SK-N-SH treated with all-trans-retinoic acid at 6 μM for 48 hours (cell line): ENCODE results near the gene FBXO38.

ENCODE experiments used
- ARNTL ChIP-seq: fragments of 450-650 bp; formaldehyde crosslinking; IDR thresholded peaks from 2 replicates; pipeline ENCODE4 v1.5.0; 2020; ENCODE audit warnings: low read depth, mild to moderate bottlenecking, moderate library complexity, borderline replicate concordance
- CSDC2 ChIP-seq: fragments of 250-450 bp; sonication (Bioruptor Pico); IDR thresholded peaks from 2 replicates; pipeline ENCODE4 v1.5.0; 2020; ENCODE audit warnings: mild to moderate bottlenecking, moderate library complexity
- CSRNP3 ChIP-seq: fragments of 250-450 bp; sonication (Bioruptor Pico); IDR thresholded peaks from 2 replicates; pipeline ENCODE4 v1.5.1; 2021; ENCODE audit warnings: mild to moderate bottlenecking, moderate library complexity
- ESRRG ChIP-seq: fragments of 250-450 bp; sonication (Bioruptor Pico); IDR thresholded peaks from 2 replicates; pipeline ENCODE4 v1.6.1; 2021; ENCODE audit warnings: mild to moderate bottlenecking
- GLIS3 ChIP-seq: fragments of 250-450 bp; sonication (Bioruptor Pico); IDR thresholded peaks from 2 replicates; pipeline ENCODE4 v1.5.0; 2020; ENCODE audit warnings: mild to moderate bottlenecking, moderate library complexity
- OSR1 ChIP-seq: fragments of 250-450 bp; sonication (Bioruptor Pico); IDR thresholded peaks from 2 replicates; pipeline ENCODE4 v1.8.0; 2022; ENCODE audit warnings: moderate library complexity, mild to moderate bottlenecking, inconsistent platforms
- POU6F1 ChIP-seq: fragments of 250-450 bp; sonication (Bioruptor Pico); IDR thresholded peaks from 2 replicates; pipeline ENCODE4 v1.8.0; 2021; ENCODE audit warnings: low read depth, mild to moderate bottlenecking, moderate library complexity, borderline replicate concordance
- SNAI2 ChIP-seq: fragments of 250-450 bp; sonication (Bioruptor Pico); IDR thresholded peaks from 2 replicates; pipeline ENCODE4 v1.5.0; 2020; ENCODE audit warnings: mild to moderate bottlenecking, moderate library complexity
- ZC3H10 ChIP-seq: fragments of 250-450 bp; sonication (Bioruptor Pico); IDR thresholded peaks from 2 replicates; pipeline ENCODE4 v1.5.1; 2021; ENCODE audit warnings: mild to moderate bottlenecking, moderate library complexity
- ZFP3 ChIP-seq: fragments of 250-450 bp; sonication (Bioruptor Pico); IDR thresholded peaks from 2 replicates; pipeline ENCODE4 v1.5.0; 2020; ENCODE audit warnings: mild to moderate bottlenecking, moderate library complexity
- ZNF8 ChIP-seq: fragments of 450-650 bp; formaldehyde crosslinking; IDR thresholded peaks from 2 replicates; pipeline ENCODE4 v1.5.0; 2020; ENCODE audit warnings: mild to moderate bottlenecking, moderate library complexity
- TF ChIP-seq, protein P1 (sequence below): fragments of 250-450 bp; sonication (Bioruptor Pico); IDR thresholded peaks from 2 replicates; pipeline ENCODE4 v1.5.1; 2020; ENCODE audit warnings: low read depth, mild to moderate bottlenecking, moderate library complexity
- TF ChIP-seq, protein P2 (sequence below): fragments of 250-450 bp; sonication (Bioruptor Pico); IDR thresholded peaks from 2 replicates; pipeline ENCODE4 v1.8.0; 2020; ENCODE audit warnings: mild to moderate bottlenecking, moderate library complexity, borderline replicate concordance

GRCh38 chr5:148455185-148455584 is 71.4 kb downstream of the FBXO38 start:
- TF ChIP-seq ZC3H10 (CRISPR knock-in tag): no peak
- TF ChIP-seq SNAI2 (CRISPR knock-in tag): no peak
- no peak for TF ChIP-seq ESRRG (CRISPR knock-in tag)
- no peak for TF ChIP-seq ZFP3 (CRISPR knock-in tag)
- no peak for TF ChIP-seq ARNTL (CRISPR knock-in tag)
- no peak for TF ChIP-seq CSDC2 (CRISPR knock-in tag)
- no peak for TF ChIP-seq POU6F1 (CRISPR knock-in tag)
- TF ChIP-seq, protein P1, sequence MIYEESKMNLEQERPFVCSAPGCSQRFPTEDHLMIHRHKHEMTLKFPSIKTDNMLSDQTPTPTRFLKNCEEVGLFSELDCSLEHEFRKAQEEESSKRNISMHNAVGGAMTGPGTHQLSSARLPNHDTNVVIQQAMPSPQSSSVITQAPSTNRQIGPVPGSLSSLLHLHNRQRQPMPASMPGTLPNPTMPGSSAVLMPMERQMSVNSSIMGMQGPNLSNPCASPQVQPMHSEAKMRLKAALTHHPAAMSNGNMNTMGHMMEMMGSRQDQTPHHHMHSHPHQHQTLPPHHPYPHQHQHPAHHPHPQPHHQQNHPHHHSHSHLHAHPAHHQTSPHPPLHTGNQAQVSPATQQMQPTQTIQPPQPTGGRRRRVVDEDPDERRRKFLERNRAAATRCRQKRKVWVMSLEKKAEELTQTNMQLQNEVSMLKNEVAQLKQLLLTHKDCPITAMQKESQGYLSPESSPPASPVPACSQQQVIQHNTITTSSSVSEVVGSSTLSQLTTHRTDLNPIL (CRISPR knock-in tag): no peak
- no peak for TF ChIP-seq CSRNP3 (CRISPR knock-in tag)
- no peak for TF ChIP-seq OSR1 (CRISPR knock-in tag)
- no peak for TF ChIP-seq ZNF8 (CRISPR knock-in tag)
- TF ChIP-seq, protein P2, sequence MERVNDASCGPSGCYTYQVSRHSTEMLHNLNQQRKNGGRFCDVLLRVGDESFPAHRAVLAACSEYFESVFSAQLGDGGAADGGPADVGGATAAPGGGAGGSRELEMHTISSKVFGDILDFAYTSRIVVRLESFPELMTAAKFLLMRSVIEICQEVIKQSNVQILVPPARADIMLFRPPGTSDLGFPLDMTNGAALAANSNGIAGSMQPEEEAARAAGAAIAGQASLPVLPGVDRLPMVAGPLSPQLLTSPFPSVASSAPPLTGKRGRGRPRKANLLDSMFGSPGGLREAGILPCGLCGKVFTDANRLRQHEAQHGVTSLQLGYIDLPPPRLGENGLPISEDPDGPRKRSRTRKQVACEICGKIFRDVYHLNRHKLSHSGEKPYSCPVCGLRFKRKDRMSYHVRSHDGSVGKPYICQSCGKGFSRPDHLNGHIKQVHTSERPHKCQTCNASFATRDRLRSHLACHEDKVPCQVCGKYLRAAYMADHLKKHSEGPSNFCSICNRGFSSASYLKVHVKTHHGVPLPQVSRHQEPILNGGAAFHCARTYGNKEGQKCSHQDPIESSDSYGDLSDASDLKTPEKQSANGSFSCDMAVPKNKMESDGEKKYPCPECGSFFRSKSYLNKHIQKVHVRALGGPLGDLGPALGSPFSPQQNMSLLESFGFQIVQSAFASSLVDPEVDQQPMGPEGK (CRISPR knock-in tag): no peak
- TF ChIP-seq GLIS3 (CRISPR knock-in tag): no peak
